AG08396 (cell line): Measurements from ENCODE around the gene DUSP6.
A peak's percentile ranks its signal among the peaks of the same experiment; 100 is the strongest.

Experiments
- DNase-seq: peaks from one replicate; pipeline ENCODE4 v3.0.0; 2012; ENCODE audit warnings: low spot score, mixed read lengths

The DUSP6 gene

DNA sequence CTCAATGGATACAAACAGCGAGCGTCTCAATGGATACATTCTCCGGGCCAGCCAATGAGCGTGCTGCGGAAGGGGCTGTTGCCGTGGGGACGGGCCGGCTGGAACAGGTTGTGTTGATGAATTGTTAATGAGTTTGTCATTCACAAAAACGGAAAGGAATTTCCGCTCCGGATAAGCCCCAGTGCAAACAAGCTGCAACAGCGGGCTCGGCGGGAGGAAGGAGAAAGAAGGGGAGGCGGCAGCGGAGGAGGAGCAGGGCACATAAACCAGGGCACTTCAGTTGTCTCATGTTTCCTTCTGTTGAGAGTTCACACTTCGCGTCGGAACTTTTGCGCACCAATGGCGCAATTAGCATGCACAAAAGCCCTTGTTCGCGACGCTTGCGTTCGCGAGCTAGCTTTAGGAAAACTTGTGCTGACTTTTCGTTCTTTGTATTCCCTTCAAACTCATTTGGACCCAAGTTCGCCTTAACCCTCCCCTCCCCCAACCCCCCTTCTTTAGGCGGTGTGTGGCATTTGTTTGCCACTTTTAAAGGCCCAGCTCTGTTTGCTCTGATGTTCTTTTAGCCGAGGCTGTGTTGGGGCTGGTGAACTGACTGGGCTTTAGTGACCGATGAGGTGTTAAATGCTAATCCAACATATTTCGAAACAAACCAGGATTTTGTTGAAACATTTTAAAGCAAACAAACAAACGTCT, at the start of gene DUSP6:
Gene DUSP6 (minus strand): TSS at position 10 of the 696 bp plus-strand sequence. CDS start 462 bp downstream, outside the sequence.
- peak; percentile 96 for DNase-seq

- no peak for DNase-seq
Measured at GRCh38 chr12:89401433-89402058, 49.2 kb upstream of the DUSP6 start.

GRCh38 chr12:89400415-89400814, 48.1 kb upstream of the DUSP6 start:
- no peak for DNase-seq

DNA sequence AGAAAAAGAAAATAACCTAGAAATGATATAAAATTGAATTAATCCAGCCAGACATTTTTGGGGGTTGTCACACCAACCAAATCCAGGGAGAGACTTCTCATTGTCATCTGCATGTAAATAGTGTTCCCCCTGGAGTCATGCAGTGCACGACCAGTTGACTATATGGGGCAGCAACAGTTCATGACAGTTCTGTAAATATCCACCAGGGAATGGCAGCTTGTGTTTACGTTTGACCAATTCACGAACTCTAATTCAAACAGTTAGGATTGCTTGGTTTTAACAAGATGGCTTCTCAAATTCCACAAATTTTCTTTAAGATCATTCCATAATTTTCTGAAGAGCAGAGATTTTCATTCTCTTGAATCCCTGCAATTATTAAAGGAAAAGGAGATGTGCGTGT, 43.4 kb upstream of the DUSP6 start:
- no peak for DNase-seq

DNA sequence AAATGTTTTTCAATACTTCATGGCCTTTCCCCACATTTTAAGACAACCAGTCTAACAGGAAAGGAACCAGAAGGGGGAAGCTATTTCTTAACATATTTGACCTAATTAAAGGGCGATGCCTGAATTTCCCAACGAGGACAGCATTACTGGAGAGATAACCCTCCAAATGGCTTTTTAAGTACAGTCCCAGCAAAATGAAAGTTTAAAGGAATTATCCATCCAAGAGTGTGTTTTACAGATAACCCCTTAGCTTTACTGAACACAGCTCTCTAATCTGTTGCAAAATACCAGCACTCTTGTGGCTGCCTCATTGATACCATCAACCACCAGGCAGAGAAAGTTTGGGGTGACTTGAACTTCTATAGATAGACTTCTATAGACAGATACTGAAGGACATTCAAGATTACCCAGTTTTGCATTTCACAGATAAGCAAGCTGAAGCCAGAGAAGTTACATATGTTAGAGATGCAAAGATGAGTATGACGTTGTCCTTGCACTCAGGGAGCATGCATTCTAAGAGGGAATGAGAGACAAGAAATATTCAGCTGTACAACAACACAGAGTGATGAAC, 41.3 kb upstream of the DUSP6 start:
- no peak for DNase-seq

DNA sequence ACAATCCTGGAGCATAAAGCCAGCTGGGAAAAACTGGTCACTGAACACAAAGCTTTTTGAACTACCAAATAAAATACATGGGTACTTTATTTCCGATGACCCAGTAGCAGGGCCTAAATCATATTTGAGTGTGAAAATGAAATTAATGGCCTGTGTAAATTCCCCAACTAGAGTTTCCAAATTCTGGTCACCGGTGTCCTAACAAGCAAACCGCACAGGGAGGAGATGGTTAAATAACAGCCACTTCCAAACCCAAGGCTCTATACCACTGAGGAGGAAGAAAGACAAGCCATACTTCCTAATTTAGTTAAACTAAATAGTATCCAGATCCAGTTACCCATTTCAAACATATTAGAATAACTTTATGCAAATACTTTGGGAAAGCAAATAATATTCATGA, 40.1 kb upstream of the DUSP6 start:
- no peak for DNase-seq

DNA sequence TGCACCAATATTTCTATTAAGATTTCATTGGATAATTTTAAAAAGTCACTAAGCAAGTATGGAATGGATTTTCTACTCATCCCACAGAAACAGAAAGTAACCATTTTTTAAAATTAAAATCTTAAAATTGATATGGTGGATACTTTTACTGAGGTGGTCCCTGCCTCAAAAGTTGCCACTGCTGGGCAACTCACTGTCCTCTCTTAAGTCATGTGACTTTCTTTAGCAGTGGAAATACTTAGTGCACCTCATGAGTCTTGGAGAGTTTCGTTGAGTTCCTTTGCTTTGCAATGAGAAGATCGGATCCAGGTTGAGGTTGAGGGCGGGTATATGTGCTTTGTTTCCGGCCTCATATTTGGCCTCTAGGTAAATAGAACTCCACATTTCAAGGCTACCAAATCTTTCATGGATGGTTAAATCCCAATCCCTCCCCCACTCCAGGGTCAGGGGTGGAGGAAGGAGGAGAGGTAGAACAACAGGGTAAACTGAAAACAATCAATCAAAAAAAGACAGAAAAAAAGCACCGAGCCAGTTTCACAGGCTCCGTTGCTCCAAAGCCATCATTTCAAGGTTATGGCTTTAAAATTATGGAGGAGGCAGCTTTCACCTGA, 39.5 kb upstream of the DUSP6 start:
- no peak for DNase-seq

DNA sequence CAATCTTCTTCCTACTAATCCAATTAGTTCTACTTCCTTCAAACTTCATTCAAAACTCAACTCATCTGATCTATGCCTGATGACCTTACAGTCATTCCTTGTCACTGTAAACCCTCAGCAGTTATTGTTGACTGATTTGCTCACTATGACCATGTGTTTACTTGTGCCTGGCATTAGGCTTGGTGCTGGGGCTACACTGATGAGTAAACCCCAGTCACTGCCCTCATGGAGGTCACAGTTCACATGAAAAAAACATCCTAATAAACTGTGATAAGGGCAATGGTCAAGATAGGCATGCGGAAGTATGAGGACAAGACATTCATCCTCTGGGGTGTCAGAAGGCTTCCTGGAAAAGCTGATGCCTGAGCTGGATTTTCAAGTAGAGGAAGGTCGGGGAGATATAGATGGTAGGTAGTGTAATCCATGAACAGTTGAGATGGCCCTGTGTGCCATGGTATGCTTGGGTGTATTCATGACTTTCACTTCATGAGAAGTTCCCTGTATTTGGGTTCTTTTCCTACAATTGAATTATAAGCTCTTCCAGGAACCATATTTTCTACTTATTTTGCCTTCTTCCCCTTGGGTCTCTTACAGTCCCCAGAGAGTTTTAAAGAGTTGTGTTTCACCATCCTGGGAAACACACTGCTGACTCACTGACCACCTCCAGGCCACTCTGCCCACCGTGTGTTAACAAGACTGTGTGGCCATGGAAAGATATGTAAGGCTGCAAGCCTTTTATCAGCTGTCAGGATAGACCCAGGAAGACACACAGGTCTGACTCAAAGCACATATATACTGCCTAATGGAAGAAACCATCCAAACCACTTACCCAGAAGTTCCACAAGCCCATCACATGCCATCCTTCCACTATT, 38.7 kb upstream of the DUSP6 start:
- no peak for DNase-seq

DNA sequence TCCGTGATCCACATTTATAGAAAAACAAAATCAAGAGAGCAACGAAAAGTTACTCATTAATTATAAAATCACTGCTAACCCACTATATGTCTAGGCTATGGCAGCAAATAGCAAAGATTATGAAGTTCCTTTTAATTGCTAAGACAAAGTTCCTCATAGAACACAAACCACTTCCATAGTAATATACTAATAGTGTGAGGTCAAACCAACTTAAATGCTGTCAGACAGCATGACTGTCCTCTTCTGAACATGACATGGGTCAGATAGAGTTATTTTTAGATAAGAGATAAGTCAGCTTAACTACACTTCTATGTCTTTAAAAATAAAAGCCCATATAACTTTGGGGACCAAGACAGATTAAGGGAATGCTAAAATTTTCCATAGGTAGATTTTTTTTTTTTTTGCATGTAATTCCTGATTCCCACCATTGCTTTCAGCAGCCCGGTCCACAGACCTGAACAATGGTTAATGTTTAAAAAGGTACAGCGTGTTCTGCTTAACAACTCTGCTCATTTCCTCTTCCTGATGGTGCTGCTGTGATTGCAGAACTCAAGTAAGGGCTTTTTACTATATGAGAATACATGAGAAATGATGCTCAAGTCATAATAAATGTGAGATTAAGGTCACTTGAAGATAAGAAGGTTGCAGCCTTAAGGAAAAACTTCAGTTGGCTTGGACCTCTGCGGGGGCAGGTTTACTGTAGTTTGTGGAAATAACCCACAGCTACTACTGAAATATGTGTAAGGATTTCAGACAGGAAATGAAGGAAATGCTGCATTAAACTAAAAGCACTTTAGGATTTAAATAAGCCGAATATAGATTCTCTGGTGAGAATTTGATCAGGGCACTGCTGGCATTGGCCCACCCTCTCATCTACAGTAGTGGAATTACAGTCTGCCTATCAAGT, 37.7 kb upstream of the DUSP6 start:
- DNase-seq = no peak

DNA sequence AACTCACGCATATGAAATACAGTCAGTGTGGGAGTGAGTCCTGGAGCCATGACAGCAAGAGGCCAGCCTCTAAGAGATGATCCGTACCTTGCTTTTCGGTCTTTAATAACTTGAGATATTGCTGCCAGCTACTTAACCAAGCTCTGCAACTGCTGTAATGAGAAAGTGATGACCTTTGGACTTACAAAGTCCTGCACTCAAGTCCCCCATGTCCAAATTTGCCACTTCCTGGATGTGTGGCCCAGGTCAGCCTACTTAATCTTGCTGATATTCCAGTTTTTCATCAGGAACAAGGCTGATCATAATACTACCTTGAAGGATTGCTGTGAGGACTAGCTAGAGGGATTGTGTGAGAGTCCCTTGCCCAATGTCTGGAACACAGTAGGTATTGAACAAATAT, 33.8 kb upstream of the DUSP6 start:
- no peak for DNase-seq

DNA sequence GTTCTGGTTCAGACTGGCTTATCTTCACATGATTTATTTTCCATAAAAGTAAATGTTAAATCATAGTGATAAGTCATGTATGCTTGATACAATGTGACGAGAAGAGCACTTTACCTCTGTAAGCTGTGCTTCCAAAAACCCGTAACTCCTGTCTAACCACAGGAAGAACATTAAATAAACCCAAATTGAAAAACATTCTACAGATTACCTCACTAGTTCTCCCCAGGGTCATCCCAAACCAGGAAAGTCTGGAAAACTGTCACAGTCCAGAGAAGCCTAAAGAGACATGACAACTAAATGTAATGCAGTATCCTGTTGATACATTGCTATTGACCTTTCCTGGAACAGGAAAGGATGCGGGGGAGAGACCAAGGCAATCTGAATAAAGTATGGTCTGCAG, 32.5 kb upstream of the DUSP6 start:
- DNase-seq = no peak

DNA sequence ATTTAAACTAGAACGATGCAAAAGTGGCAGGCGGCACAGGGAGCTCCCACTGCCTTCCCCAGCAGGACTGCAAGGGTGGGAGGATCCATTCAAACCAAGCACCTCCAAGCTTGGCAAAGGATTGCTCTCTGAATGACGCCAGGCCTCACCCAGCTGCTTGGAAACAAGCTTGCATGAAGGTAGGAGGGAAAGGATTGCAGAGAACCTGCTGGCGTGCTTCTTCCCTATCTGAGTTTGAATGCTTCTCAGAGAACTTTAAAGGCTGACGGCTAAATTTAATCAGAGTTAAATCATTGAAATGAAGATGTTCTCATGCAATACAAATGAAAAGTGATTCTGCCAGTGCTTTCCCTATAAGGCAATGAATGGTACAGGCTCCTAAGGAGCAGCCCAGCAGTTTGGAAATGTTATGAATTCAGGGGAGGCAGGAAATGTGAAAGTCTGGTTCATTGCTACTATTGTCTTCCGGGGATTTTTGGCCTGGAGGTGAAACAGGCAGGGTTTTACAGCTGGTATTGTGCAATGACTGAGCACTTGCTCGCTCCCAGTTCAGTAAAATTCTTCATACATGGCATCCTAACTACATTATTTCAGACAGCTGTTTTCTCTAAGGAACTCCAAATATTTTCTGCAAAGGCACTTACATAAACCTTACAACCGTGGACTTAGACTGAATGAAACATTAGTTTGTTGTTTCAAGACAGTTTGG, 31.9 kb upstream of the DUSP6 start:
- peak; percentile 67 for DNase-seq

DNA sequence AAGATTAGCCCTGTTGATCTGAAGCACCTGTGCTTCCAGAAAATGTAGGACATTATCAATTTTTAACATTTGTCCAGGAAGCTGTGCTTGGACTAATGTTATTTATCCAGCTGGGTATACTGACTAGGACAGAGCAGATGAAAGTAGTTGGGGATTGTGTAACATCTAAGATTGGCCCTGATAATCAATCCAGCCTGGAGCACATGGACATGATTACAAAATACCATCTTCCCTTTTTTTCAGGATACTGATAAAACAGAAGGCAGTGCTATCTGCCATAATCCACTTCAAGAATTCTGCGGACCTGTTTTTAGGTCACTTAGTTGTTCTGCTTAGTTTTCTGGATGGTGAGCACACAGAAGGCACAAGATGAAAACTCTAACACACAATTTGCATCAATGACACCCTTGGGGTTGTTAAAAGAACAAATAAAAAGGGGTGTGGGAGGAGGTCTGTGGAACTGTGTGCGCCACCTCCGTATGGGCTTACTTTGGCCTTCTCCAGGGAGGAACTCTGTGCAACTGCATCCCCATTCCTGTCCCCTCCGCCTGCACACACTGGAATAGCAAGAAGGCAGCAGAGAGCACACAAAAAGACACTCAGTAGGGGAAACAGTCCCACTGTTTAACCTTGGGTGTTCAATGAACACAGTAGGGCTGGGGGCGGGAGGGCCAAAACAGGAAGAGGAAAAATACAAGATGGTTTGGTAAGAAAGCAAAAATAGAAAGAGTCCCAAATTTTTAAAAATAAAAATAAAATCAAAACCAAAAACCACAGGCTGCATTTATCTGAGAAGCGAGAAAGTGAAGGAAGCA, 31.1 kb upstream of the DUSP6 start:
- no peak for DNase-seq

DNA sequence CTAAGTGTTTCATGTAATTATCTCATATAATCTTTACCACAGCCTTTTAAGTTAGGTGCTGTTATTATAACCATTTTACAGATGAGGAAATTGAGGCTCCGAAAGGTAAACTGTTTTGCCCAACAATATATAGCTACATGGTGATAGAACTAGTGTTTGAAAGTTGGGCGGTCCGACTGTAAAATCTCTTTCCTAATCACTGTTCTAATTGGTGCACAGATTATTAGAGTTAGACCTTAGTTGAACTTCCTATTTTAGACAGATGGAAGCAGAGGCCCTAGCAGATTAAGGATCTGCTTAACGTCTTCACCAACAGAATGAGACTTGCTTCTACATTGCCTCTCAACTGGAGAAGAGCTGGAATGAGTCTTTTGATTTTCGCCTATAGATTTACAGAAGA, 30.0 kb upstream of the DUSP6 start:
- DNase-seq = no peak

DNA sequence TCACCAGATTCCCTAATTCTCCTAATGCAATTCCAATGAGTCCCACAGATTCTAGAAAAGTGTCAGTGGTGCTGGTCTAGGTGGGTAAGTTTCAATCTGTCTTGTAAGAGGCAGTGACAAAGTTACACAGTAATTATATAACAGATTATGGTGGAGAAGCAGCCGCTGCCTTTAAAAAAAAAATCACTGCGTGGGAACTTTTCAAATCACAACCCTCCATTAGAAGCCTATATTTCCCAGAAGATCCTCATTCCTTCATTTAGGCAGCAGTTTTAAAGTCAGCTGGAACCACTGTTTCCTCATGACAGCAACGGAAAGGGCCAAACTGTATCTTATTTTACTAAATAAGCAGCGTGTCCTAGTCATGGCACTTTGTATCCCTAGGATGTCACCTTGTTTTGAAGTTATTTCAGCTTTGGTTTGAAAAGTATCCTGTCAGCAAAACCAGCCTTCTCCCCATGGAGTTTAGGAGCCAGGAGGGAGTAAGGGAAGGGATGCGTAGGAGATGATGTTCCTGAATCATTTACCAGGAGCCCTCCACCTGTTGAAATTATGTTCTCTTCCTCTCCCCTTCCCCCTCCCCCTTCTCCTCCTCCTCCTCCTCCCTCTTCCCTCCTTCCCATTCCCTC, 27.7 kb upstream of the DUSP6 start:
- DNase-seq = no peak

- no peak for DNase-seq
Measured at GRCh38 chr12:89379148-89379838, 27.0 kb upstream of the DUSP6 start.

DNA sequence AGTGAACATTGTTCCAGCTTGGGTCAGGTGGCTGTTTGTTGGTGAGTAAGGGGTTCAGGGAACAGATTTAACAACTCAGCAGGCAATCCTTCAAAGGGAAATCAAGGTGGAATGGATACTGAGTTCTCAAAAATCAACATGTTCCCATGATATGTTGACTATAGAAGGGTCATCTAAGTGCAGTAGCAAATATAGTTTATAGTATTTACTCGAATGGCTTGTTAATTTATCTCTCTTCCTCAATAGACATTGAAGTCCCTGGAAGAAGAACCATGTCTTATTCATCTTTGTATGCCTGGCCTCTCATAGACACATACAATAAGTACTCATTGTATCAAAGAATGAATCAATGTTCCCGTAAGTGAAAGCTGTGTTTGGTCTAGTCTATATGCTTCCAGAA, 24.5 kb upstream of the DUSP6 start:
- no peak for DNase-seq

DNA sequence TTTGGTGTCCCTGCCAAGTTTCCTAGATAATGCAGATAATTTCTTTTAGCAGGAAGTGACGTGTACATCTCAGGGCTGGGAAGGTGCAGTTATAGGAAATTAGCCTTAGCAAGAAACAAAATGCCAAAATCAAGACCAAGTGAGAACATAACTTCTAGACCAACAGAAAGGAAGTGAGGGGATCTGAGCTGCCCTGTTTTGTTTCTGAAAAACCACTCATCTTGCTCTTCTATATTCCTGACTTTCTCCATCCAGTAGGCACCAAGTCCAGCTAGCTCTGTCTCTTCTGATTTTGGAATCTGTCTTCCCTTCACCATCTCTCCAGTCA, 23.9 kb upstream of the DUSP6 start:
- DNase-seq = no peak
